ENCODE data around the gene TXNDC11.
A peak's percentile ranks its signal among the peaks of the same experiment; 100 is the strongest.

Gene TXNDC11

DNA sequence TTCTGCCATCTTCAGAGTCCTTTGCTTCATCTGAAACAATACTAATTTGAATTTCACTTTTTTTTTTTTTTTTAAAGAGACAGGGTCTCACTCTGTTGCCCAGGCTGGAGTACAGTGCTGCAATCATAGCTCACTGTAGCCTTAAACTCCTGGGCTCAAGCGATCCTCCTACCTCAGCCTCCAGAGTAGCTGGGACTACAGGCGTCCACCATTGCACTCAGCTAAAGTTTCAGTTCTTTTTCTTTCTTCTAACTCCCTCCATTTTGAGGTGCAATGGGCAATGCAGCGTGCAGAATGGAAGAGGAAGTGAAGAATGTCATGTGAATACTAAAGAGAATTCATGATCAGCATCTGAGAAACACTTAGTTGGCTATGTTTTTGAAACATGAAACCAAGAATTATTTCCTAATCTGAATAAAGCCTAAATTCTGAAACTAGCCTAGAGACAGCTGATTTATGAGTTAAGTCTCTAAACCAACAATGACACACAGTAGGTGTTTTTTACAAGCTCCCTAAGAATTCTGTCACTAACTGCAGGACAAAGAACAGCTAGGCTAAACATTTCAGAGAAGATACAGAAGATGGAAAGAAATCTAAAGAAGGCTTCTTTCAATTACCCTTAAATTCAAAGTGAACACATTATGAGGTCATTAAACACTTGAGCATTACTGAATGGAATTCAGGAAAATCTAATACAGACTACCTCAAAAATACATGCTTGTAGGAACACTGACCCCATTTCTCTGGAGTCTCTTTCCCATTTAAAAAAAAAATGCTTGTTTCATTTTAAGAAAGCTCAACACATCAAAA lies 53.4 kb downstream of the TXNDC11 start:
- DNase-seq (ENCODE audit: low read depth) = no peak

DNA sequence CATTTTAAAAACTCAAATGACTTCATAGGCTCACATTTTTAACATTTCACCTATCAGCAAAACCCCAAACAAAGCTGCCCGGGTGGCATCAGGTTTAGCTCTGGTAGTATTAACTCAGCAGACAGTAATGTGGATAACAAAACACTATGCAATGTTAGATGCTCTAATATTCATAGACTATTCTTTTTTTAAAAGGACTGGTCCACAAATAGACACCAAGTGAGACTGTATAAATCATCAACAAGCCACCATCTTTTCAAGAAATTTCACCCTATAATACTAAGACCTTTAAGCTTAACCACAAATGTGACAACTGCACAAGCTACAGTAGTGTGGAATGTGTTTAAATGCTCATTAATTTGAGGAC lies 54.2 kb downstream of the TXNDC11 start:
- no peak for DNase-seq (ENCODE audit: low read depth)

DNA sequence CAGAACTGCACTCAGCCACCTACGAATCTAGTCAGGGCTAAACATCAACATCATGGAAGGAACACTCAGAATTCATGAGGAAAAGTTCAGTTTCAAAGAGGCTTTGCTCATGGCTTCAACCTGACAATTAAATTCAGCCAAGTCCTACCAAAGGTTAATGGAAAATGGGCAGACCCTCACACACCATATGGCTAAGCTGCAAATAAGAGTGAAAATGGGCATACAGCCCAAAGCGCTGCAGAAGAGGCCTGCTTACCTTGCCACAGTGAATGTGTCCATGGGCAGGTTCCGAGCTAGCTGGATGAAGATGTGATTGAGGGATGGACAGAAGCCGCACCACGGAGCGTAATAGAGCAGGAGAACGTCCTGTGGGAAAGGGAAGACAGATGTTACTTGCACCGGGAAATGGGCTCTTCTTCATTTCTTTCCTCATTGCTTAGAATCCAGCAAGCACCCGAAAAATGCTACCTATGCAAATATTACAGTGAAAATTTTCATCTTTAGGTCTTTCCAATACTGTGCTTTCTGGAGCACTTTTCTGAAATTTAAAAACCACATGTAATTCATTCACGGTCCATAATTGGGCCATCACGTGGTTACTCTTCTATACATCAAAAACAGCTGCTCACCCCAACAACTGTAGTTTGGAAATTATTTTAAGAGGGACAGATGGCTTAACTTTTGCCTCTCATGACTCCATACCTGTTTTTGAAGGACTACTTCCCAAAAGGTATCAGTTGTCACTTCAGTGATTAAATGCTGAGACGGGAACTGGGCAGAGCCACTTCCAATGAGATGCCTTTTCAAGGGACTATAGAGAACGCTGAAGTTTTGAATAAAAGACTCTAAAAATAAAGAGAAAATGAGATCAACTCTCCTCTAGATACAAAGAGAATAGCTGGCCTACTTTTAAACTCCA lies 54.8 kb downstream of the TXNDC11 start:
- DNase-seq (ENCODE audit: low read depth) = no peak

GRCh38 chr16:11686713-11687380 lies 55.8 kb downstream of the TXNDC11 start:
- DNase-seq (ENCODE audit: low read depth) = no peak

DNA sequence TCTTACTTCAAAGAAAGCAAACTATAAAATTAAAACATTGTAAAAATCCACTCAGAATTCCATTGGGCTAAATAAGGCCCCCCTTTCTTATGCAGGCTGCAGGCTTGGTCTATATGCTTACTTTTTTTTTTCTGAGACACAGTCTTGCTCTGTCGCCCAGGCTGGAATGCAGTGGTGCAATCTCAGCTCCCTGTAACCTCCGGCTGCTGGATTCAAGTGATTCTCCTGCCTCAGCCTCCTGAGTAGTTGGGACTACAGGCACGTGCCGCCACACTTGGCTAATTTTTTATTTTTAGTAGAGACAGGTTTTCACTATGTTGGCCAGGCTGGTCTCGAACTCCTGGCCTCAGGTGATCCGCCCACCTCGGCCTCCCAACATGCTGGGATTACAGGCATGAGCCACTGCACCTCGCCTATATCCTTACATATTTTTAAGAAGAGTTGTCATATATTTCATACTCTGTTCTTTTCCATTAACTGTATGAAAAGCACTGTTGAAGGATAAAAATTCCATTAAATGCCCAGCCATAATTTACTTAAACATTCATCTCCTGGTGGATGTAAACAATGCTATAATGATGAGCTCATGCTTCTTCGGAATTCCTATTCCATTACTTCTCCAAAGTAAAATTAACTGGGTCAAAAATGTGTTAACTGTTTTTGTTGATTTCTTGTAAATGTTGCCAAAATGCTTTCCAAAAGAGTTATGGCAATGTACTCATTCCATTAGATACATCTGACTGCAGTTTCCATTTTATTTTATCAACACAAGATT lies 56.6 kb downstream of the TXNDC11 start:
- peak; percentile 61 for DNase-seq (ENCODE audit: low read depth)

GRCh38 chr16:11684231-11685025 lies 58.2 kb downstream of the TXNDC11 start:
- no peak for DNase-seq (ENCODE audit: low read depth)

DNA sequence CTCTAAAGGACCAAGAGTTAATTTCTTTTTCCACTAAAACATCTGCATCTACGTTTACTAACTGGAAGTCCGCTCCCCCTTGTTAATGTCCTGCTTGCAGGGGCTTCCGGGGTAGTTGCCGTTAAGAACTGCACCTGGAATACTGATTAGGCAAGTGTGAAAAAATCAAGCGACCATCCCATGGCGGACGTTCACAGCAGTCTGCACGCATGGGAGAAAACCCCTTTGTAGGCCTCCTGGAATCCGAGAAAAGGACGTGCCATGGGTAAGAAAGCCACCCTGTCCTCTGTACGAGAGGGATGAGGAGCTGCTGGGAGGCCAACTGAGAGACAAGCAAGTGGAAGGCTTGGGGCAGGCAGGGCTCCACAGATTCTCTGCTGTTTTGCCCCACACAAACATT lies 59.5 kb downstream of the TXNDC11 start:
- no peak for DNase-seq (ENCODE audit: low read depth)

DNA sequence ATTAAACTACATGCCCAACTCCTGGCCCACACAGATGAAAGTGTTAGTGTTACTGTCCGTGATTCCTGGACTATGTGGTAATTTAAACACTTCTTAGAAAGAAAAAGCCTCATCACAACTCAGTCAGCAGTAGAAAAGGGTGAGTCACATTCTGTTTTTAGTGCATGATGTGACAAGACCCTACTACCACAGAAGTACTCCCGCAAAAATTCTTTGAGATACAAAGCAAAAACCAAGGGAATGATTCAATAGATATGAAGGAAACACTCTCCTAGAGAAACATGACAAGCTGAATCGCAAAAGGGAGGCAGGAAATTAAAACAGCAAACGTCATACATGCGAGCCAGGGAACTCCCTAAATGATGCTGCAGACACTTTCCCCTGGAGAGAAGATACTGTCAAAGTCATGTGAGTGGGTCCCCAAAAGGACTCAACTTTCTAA lies 60.0 kb downstream of the TXNDC11 start:
- DNase-seq (ENCODE audit: low read depth) = peak; percentile 96

DNA sequence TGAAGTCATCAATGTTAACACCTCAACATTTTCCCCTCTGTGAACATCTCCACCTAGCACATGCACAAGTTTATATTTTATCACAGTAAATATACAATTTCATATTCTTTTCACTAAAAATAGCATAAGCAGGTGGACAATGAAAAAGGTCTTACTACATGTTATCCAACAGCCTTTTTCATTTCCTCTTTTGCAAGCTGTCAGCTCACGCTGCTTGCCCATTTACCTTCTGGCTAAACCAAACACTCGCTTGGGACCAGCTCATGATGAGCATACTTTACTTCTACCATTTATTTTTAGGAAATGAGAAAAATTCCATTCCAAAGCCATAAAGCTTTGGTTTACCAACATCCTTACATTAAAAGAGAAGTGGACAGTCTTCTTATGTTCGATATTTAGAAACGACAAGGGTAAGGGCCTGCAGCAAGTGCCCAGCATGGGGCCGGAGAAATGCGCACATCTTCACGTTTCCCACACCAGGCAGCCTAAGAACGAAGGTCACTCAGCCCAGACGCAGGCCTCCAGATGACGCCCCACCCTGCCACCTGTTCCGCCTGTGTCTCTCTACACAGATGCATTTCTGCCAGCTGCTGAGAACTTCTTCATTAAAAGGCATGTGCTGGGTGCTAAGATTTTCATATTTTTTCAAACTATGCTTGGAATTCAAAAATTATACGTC lies 60.5 kb downstream of the TXNDC11 start:
- no peak for DNase-seq (ENCODE audit: low read depth)

- DNase-seq (ENCODE audit: low read depth) = no peak
Observed at GRCh38 chr16:11681556-11681955, 61.1 kb downstream of the TXNDC11 start.

- DNase-seq (ENCODE audit: low read depth) = no peak
Observed at GRCh38 chr16:11679941-11680911, 62.4 kb downstream of the TXNDC11 start.

- DNase-seq (ENCODE audit: low read depth) = no peak
Observed at GRCh38 chr16:11679250-11679649, 63.4 kb downstream of the TXNDC11 start.

DNA sequence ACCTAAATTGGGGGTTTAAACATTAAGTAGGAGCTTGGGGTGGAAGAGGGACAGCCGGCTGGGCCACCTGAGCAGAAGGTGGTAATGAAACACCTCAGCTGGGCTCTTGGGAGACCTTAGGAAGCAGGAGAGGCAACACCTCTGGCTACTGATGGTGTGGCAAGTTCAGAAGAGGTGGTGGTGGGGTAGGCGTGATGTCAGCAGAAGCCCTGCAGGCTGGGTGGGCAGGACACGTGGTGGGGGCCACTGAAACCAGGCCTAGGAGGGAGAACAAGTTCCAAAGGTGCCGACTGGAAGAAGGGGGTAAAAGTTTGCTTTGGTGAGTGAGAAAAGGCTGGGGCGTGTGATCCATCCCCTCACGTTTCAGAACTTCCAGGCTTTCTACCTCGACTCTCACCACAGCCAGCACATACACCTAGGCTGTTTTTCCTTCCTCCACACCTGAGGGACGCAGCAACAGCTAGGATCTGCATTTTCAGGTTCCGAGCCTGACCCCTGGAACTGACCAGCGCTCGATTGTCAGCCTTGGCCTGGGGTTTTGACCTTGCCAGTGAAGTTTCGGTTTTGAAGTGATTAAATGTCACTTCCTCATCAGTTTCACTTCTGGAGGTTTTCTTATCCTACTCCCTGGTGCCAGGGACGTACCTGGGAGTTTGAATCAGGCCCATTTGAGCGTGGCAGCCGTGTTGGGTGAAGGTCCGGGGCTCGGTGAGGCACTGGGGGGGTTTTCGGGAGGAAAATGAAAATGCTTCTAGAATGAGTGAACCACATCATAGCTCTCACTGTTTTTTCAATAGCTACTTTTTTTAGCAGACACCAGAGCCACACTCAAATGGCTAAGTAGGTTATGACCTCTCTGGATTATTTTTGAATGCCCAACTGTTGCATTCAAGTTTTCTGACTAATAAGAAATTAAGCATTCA lies 64.4 kb downstream of the TXNDC11 start:
- DNase-seq (ENCODE audit: low read depth) = no peak

DNA sequence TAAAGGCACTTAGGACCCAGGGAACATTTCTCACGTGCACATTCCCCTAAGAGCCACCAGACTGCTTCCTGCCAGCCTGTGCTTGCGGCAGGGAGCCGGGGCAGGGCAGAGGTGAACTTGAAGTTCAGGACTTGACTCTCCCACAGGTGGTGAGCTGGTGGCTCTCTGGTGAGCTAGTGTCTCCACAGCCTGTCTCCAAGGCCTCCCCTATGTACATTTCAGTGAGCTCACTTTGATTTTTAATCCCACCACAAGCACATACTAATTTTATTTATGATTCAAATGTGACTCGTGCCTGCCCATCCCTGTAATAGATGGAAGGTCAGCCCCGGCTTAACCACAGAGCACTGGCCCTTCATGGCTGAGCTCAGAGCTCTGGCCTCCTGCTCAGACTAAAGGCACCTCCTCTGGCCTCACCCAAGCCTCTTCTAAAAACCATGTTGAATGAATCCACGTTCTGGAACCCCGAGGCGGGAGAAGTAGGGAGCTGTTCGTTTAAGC lies 65.2 kb downstream of the TXNDC11 start:
- DNase-seq (ENCODE audit: low read depth) = peak; percentile 38

DNA sequence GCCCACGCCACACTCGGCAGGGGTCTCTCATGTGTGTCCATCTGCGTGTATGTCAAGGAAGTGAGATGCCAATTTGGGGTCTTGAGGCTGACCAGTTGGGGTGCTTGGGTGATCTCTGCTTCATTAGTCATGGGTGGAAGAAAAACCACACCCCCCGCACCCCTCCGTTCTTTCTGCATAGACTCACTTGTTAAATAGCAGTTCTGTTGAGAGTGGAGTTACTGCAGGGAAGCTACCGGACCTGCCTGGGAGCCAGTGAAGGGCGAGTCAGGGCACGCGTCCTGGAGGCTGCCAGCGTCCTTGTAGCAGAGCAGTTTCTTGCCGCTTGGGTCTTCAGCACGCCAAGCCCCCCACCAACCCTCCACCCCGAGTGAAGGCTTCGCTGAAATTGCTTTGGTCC lies 65.9 kb downstream of the TXNDC11 start:
- DNase-seq (ENCODE audit: low read depth) = no peak

- DNase-seq (ENCODE audit: low read depth) = no peak
Observed at GRCh38 chr16:11675561-11676511, 66.8 kb downstream of the TXNDC11 start.
